OCI-M2 (cell line): ENCODE results near the gene WIF1.

Experiments
- DNase-seq: peaks from one replicate; lab custom pipeline; 2025; ENCODE audit not compliant: unreplicated experiment; lab: John Stamatoyannopoulos, UW

The WIF1 gene

GRCh38 chr12:65121049-65121955, at the start of gene WIF1:
TSS of gene WIF1 (minus strand) at chr12:65121305. CDS start at chr12:65121191, 114 bp downstream.
- no peak for DNase-seq

GRCh38 chr12:65170209-65170881, 49.2 kb upstream of the WIF1 start:
- DNase-seq, result no peak

- peak; percentile 14 for DNase-seq
Measured at GRCh38 chr12:65169320-65170208, 48.5 kb upstream of the WIF1 start, which contains the start of gene LEMD3. TSS of gene LEMD3 (plus strand) at chr12:65169583. CDS start at chr12:65169597, 14 bp downstream.

GRCh38 chr12:65168681-65169319, 47.7 kb upstream of the WIF1 start:
- DNase-seq, result no peak

GRCh38 chr12:65164774-65165173, 43.7 kb upstream of the WIF1 start:
- no peak for DNase-seq

- no peak for DNase-seq
Measured at GRCh38 chr12:65164244-65164643, 43.1 kb upstream of the WIF1 start.

GRCh38 chr12:65162609-65163008, 41.5 kb upstream of the WIF1 start:
- no peak for DNase-seq

GRCh38 chr12:65157091-65157490, 36.0 kb upstream of the WIF1 start:
- DNase-seq, result no peak

- no peak for DNase-seq
Measured at GRCh38 chr12:65156366-65156841, 35.3 kb upstream of the WIF1 start.

GRCh38 chr12:65155784-65156183, 34.7 kb upstream of the WIF1 start:
- DNase-seq, result no peak

GRCh38 chr12:65152596-65152995, 31.5 kb upstream of the WIF1 start:
- DNase-seq, result no peak

- no peak for DNase-seq
Measured at GRCh38 chr12:65152012-65152411, 30.9 kb upstream of the WIF1 start.

GRCh38 chr12:65147312-65147905, 26.3 kb upstream of the WIF1 start:
- DNase-seq, result no peak

- DNase-seq, result no peak
Measured at GRCh38 chr12:65140738-65141137, 19.6 kb upstream of the WIF1 start.

GRCh38 chr12:65139389-65139788, 18.3 kb upstream of the WIF1 start:
- no peak for DNase-seq

GRCh38 chr12:65133879-65134278, 12.8 kb upstream of the WIF1 start:
- no peak for DNase-seq

GRCh38 chr12:65126482-65126881, 5.4 kb upstream of the WIF1 start:
- DNase-seq, result no peak

GRCh38 chr12:65125975-65126374, 4.9 kb upstream of the WIF1 start:
- no peak for DNase-seq

GRCh38 chr12:65125247-65125646, 4.1 kb upstream of the WIF1 start:
- no peak for DNase-seq

GRCh38 chr12:65123435-65124063, 2.4 kb upstream of the WIF1 start:
- no peak for DNase-seq
